Non-pigmented ciliary epithelial cell (primary cell): Measurements from ENCODE around the gene NUFIP2.
A peak's percentile ranks its signal among the peaks of the same experiment; 100 is the strongest.
"Not testable (repeated sequence)": the region's sequence is repeated elsewhere in the genome, so short reads cannot be mapped to it uniquely, and the experiment has no call there.

Source experiments
- DNase-seq: peaks from one replicate; pipeline ENCODE4 v3.0.0-alpha.2; 2010; ENCODE audit warnings: low read depth

NUFIP2 gene, protein sequence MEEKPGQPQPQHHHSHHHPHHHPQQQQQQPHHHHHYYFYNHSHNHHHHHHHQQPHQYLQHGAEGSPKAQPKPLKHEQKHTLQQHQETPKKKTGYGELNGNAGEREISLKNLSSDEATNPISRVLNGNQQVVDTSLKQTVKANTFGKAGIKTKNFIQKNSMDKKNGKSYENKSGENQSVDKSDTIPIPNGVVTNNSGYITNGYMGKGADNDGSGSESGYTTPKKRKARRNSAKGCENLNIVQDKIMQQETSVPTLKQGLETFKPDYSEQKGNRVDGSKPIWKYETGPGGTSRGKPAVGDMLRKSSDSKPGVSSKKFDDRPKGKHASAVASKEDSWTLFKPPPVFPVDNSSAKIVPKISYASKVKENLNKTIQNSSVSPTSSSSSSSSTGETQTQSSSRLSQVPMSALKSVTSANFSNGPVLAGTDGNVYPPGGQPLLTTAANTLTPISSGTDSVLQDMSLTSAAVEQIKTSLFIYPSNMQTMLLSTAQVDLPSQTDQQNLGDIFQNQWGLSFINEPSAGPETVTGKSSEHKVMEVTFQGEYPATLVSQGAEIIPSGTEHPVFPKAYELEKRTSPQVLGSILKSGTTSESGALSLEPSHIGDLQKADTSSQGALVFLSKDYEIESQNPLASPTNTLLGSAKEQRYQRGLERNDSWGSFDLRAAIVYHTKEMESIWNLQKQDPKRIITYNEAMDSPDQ

DNA sequence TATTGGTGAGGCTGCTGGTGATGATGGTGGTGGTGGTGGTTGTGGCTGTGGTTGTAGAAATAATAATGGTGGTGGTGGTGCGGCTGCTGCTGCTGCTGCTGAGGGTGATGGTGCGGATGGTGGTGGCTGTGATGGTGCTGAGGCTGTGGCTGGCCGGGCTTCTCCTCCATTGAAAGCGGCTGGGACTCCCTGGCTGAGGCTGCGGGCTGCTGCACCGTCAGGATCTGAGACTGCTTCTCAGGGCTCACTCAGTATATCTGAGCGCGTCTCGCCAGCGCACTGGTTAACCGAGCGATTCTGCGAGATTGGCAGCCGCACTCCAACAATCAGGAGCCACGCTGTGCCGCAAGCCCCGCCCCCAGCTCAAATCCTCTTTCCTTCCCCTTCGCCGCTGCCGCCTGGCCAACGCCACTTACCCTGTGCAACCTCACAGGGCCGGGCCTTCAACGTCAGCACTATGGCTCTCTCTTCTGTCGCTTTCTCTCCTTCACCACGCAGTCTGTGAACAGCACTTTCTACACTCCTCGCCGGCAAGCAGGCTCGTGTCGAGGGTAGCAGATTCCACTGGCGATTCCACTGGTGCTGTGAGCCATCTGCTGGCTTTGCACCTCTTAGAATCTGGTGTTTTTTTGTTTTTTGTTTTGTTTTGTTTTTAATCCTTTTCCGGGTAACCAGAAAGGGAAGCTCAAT, at the start of gene NUFIP2:
NUFIP2 (minus strand) TSS at position 259 of the 690 bp plus-strand sequence; CDS start at position 170, 89 bp downstream.
- DNase-seq: peak; percentile 89

DNA sequence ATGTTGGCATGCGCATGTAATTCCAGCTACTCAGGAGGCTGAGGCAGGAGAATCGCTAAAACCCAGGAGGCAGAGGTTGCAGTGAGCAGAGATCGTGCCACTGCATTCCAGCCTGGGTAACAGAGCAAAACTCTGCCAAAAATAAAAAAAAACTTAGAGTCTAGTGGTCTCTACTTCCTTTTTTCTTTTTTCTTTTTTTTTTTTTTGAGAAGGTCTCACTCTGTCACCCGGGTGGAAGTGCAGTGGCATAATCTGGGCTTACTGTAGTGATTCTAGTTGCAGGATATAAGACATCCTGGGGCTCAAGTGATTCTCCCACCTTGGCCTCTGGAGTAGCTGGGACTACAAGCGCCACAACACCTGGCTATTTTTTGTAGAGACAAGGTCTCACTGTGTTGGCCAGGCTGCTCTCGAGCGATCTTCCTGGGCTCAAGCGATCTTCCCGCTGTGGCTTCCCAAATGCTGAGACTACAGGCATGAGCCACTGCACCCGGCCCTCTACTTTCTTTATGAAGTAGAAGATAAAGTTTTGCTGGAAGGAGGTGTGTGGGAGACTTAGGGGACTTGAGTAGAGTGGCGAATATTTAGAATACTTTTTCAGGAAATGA, 48.3 kb upstream of the NUFIP2 start:
- DNase-seq: no peak

DNA sequence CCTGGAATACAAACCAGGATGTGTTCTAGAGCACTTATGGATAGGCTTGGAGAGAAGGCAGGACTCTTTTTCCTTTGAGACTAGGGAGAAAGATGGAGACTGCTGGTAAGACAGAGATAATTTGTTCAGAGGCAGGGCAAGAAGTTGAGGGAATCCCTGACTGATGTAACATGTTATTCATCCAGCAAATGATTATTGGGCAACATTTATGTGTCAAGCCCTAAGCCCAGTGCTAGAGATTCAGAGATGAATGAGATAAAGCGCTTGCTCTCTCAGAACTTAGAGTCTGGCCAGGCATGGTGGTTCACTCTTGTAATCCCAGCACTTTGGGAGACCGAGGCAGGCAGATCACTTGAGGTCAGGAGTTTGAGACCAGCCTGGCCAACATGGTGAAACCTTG, 47.8 kb upstream of the NUFIP2 start:
- no peak for DNase-seq

DNA sequence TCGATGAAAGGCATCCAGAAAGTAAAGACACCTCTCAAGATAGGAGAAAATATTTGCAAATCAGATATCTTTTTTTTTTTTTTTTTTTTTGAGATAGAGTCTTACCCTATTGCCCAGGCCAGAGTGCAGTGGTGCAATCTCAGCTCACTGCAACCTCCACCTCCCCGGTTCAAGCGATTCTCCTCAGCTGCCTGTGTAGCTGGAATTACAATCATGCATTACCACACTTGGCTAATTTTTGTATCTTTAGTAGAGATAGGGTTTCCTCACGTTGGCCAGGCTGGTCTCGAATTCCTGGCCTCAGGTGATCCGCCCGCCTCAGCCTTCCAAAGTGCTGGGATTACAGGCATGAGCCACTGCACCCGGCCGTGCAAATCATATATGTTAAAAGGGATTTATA, 45.1 kb upstream of the NUFIP2 start:
- not testable (repeated sequence) for DNase-seq

DNA sequence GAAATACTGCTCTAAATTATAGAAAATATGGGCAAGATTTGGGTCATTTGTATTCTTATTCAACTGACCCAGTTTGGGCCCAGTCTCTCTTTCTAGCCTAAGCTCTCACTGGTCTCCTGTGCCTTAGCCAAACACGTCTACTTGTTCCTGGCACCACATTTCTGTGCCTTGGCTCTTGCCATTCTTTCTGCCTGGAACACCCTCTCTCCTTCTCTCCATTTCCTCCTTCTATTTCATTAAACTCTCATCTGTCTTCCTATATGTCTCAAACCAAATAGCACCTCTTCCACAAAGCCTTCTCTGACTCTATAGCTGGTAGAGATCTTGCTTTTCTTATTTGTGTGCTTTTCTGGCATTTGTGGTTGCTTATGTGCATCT, 37.7 kb upstream of the NUFIP2 start:
- no peak for DNase-seq

DNA sequence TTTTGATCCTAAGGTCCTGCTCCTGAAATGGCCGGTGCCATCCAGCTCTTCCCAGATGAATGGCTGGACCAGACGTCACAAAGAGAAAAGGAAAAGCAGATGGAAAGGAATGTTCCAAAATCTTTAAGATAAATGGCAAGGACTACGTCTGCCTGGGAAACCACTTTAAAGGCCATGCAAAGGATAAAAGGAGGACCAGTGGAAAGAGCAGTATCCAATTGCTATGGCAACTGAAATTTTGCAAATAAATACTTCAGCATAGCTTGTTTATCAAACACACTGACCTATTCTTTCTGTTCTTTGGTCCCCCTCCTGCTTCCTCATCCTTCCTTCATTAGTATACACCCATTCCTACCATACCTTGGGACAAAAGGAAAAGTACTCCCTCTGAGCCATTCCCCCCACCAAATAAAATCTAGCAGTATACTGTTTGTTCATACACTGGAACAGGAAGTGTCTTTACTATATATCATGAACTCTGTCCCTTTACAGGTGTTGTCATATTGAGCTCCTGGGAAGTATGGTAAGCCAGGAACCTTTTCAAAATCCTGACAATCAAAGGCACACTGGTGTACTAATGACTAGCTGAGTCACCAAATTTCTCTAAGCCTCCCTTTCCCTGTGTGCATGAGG, 37.2 kb upstream of the NUFIP2 start:
- no peak for DNase-seq

DNA sequence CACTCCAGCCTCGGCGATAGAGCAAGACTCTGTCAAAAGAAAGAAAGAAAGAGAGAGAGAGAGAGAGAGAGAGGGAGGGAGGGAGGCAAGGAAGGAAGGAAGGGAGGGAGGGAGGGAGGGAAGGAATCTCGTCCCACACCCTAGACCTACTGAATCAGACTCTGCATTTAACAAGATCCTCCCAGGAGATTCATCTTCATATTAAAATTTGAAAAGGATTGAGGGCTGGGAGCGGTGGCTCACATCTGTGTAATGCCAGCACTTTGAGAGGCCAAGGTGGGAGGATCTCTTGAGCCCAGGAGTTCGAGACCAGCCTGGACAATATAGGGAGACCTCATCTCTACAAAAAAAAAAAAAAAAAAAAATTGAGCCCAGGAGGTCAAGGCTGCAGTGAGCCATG, 33.5 kb upstream of the NUFIP2 start:
- DNase-seq: no peak

DNA sequence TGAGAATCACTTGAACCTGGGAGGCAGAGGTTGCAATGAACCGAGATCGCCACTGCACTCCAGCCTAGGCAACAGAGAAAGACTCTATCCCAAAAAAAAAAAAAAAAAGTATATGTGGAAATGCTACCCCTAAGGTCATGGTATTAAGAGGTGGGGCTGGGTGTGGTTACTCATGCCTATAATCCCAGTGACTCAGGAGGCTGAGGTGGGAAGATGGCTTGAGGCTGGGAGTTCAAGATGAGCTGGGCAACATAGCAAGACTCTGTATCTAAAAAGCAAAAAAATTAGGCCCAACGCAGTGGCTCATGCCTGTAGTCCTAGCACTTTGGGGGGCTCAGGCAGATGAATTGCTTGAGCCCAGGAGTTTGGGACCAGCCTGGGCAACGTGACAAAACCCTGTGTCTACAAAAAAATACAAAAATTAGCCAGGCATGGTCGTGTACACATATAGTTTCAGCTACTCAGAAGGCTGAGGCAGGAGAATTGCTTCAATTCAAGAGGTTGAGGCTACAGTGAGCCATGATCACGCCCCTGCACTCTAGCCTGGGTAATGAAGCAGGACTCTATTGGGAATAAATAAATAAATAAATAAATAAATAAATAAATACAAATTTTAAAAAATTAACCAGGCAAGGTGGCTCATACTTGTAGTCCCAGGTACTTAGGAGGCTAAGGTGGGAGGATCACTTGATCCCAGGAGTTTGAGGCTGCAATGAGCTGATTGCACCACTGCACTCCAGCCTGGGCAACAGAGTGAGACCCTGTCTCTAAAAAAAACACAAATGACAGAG, 32.3 kb upstream of the NUFIP2 start:
- DNase-seq: no peak

DNA sequence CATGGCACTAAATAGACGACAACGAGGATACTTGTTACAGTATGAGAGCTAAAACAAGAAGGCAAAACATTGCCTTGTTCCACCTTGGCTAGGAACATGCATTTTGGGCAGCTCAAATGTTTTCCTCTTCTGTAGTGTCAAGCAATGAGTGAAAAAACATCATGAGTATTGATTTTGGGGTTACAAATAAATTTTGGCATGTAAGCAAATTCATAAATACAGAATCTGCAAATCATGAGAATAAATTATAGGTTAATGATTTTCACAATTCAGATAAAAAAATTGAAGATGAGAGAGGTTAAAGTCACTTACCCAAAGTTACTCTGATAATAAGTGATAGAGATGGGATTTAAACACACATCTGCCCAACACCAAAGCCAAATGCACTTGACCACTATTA, 28.4 kb upstream of the NUFIP2 start:
- DNase-seq: no peak

DNA sequence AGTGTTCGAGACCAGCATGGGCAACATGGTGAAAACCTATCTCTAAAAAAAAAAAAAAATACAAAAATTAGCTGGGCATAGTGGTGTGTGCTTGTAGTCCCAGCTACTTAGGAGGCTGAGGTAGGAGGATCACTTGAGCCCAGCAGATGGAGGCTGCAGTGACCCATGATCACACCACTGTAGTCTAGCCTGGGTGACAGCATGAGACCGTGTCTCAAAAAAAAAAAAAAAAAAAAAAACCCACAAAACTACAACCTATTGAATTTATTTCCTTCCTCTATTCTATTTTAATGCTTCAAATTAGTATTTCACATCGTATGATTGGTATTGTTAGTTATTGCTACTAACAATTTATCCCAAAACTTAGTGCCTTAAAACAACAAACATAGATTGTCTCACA, 9.4 kb upstream of the NUFIP2 start:
- DNase-seq: no peak

DNA sequence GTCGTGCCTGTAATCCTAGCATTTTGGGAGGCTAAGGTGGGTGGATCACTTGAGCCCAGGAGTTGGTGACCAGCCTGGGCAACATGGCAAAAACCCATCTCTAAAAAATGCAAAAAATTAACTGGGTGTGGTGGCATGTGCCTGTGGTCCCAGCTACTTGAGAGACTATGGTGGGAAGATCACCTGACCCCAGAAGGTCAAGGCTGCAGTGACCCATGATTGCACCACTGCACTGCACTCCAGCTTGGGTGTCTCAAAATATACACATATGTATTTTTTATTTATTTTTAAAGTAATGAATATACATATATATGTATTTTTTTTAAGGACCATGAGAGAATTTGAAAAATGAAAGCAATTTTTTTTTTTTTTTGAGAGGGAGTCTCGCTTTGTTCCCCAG, 5.1 kb upstream of the NUFIP2 start:
- DNase-seq: no peak

DNA sequence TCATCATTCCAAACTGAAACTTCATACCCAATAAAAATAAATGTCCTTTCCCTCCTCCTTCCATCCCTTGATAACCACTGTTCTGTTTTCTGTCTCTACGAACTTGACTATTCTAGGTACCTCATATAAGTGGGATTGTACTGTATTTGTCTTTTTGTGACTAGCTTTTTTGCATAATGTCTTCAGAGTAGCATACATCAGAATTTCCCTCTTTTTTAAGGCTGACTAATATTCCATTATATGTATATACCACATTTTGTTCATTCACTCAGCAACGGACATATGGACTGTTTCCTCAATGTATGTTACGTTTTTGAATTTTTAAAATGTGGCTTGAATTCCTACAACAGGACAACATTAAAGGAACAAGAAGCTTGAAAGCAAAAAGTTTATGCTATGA, 1.5 kb upstream of the NUFIP2 start:
- no peak for DNase-seq

DNA sequence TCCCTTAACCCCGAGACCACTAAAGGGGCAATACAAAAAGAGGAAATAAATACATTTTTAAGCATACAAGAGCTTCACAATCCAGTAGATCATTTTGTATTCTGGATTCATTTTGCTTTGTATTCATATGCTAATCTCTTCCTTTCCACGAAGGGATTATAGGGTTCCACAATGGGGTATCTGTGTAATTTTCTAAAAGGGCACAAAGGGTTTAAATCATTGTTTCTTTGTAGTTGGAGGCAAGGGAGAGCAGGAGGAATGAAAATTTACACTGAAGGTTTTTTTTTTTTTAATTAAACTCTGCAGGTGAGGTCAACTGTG, 592 bp upstream of the NUFIP2 start:
- DNase-seq: no peak

DNA sequence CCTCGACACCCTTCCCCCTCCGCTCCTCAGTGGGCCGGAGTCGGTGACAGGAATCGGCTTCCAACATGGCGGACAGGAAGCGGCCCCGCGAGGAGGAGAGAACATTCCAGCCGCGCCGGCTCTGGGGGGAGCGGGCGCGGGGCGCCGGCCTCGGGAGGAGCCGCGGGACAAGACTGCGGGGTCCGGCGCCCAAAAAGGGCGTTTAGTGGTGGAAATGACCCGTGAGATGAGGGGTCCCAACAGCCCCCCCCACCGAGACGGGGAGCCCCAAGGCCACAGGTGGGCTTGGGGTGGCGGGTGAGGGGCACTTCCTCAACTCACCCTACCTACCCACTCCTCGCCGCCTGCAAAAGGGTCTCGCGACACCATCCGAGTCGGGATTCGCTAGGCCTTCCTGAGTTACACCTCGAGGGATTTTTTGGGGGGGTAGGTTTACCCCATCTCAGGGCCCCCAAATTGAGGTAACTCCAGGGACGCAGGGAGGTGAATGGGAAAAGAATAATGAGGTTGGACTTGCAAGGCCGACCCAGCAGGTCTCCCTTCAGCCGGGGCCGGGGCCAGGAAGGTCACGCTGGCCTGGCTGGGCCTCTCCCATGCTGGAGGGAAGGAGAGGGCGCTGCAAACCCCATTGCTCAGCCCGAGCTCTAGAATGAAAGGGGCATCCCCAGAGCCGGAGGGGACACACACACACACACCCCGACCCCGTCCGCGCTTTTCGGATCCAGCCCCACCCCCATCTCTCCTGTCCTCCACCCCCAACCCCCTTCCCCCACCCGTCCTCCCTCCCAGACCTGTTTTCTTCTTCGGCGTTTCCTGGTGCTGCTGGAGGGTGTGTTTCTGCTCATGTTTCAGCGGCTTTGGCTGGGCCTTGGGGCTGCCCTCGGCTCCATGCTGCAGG, 707 bp downstream of the NUFIP2 start:
- no peak for DNase-seq

DNA sequence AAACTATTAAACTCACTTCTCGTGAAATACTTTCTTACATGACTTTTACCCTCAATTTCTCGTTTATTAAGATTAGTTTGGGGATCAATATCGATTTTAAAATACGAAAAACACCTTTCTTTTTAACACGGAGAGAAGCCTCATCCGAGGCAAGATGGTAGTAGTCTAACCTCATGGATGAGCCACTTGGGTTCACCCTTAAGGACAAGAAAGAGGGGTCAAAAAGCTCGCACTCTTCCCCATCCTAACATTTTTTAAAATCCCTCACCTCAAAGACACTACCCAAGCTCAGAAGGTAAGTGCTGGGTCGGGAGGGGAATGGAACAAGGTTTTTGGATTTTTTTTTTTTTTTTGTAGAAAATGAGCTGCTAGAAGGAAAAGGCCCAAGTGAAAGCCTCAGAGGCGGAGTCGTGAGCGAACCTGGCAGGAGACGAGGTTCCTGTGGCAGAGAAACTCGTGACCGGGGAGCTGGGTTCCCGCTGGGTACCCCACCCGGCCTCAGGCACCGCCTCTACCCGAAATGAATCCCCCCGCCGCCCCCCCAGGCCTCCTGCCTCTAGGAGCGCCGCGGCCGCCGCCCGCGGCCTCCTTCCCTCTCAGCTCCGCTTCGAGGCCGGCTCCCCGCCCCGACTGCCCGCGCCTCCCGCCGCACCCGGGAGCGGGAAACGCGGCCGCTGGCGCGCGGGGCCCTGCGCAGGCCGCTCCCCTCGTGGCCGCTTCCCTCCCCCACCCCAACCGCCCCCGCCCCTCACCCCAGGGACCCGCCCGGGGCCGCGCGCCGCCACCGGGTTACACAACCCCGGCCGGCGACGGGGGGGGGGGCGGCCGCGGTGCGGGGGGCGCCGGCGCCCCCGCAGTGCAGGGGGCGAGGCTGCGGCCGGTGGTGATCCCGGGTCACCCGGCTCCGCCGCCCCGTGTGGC, 1.6 kb downstream of the NUFIP2 start:
- DNase-seq: no peak

DNA sequence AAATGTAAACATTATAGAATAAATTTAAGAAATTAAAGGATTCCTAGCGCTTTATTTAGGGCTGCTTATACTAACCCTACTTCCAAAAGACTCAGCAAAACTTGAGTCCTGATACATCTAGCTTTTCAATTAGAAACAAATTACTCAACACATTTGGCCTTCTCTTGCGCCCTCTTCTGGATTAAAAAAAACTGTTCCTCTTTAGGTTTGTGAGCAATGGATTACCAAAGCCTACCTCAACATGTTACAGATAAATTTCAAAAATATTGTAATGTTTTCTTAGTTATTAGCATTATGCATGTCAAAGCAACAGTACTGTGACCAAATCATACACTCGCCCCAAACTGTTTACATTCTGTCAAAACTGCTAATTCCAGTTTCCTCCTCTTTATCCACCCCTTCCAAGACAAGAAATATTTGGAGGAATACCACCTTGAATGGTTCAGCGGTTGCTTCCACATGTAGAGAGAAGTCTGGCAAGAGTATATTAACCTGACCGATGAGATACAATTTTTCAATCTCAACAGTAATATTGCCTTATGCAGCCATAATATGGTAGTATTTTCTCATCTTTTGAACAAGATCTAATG, 2.7 kb downstream of the NUFIP2 start:
- peak; percentile 24 for DNase-seq

DNA sequence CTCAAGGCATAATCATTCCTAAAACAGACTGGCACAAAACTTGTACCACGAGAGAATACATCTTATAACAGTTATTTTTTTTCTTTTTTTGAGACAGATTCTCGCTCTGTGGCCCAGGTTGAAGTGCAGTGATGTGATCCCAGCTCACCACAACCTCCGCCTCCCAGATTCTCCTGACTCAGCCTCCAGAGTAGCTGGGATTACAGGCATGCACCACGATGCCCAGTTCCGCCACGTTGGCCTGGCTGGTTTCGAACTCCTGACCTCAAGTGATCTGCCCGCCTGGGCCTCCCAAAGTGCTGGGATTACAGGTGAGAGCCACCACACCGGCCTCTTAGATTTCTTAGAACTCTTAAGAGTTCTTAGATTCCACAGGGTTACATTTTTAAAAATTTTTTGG, 4.1 kb downstream of the NUFIP2 start:
- DNase-seq: no peak

DNA sequence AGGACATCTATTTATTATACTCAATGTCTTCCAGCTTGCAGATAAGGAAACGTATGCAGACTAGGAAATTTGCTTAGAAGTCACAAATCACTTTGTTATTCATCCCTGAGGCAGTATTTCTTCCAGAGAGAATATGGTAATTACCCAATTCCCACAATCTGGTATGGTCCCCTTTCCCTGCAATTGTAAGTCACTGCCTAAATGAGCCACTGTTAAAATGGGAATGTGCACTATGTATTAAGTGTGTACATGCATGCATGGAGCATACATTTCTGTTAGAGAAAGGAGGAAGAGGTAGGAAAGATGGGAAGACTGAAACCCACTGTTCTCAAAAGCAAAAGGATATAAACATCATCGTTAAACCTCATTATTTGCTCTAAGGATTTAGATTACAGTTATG, 10.0 kb downstream of the NUFIP2 start:
- no peak for DNase-seq

DNA sequence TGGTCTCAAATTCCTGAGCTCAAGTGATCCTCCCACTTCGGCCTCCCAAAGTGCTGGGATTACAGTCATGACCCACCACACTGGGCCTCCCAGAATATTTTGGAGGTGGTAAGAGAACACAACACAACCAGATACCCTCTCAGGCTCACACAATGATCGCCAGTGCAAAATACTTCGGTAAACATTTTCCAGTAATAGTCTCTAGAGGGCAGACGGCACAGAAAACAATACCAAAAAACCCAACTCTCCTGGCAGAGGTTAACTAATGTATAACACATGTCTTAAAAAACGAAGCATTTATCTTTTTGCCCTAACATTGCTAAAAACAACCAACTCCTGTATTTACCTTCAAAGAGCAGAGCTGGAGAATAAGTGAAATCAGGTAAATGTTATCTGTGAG, 10.5 kb downstream of the NUFIP2 start:
- no peak for DNase-seq
